GM19395 (cell line): ENCODE measurements around the gene MARK2.
A peak's percentile ranks its signal among the peaks of the same experiment; 100 is the strongest.
"Not testable (repeated sequence)": the region's sequence is repeated elsewhere in the genome, so short reads cannot be mapped to it uniquely, and the experiment has no call there.

ENCODE experiments used
- ATAC-seq: cut with Tn5 transposase; IDR thresholded peaks from one replicate; pipeline ENCODE4 v1.9.1; 2021; ENCODE audit warnings: mild to moderate bottlenecking, moderate library complexity; ENCODE audit not compliant: unreplicated experiment

MARK2 gene

DNA sequence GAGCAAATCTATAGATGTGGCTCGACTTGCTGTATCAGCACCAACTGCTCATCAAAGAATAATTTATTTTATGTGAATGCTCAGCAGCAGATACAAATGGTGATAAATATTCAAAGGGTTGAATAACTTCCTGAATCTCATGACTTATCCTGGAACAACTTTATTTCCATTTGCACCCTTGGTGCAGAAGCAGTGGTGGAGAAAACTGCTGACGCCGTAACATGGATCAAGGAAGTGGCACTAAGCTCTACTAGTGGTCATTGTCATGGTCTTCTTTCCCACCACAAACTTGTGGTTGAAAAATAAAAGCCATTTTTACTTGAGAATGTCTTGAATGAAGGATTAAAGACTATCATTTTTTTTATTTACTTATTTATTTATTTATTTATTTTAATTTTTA, 14.6 kb downstream of the MARK2 start:
- no peak for ATAC-seq

- no peak for ATAC-seq
Observed at GRCh38 chr11:63854696-63855095, 15.8 kb downstream of the MARK2 start.

DNA sequence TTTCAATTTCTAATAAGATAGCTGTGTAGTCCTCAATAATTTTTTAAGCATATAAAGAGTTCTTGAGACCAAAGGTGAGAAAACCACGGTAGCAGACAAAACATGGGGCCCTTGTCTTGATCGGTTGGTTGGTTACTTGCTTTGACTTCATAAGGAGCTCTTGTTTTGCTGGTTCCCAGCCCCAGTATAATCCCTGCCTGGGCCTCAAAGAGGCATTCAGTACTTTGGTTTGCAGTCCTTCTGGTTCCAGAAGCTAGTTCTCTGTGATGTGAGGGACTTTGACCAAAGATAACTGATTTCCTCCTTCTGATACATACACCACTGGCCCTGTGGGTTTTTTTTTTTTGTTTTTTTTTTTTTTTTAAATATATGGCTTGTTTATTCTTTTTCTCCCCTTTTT, 17.1 kb downstream of the MARK2 start:
- ATAC-seq, result no peak

DNA sequence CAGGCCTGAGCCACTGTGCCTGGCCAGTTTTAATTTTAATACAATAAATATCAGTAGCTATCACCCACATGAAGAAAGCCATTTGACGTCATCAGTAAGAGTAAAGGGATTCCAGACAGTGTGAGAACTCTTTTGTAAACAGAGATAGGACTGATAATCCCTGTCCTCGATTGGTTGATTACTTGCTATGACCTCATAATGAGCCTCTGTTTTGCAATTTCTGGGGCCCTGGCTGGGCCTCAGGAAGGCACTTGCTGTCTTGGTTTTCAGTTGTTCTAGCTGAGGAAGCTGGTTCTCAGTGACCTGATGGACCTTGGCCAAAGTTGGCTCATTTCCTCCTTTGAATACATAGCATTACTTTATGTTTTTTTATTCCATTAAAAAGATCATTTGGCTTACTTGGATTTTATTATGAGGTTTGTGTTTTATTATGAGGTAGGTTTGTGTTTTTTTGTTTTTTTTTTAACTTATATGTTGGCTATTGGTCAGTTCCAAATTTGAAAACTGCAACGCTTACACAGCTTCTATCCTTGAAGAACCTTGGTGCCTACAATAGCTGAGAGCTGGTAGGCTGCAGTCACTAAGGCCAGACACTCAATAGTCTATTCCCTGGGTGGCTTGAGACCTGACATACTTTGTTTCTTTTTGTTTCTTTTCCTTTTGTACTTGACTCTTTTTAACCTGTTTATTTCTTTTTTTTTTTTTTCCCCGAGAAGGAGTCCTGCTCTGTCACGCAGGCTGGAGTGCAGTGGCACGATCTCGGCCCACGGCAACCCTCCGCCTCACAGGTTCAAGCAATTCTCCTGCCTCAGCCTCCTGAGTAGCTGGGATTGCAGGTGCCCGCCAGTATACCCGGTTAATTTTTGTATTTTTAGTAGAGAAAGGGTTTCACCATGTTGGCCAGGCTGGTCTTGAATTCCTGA, 20.0 kb downstream of the MARK2 start:
- ATAC-seq, result no peak

DNA sequence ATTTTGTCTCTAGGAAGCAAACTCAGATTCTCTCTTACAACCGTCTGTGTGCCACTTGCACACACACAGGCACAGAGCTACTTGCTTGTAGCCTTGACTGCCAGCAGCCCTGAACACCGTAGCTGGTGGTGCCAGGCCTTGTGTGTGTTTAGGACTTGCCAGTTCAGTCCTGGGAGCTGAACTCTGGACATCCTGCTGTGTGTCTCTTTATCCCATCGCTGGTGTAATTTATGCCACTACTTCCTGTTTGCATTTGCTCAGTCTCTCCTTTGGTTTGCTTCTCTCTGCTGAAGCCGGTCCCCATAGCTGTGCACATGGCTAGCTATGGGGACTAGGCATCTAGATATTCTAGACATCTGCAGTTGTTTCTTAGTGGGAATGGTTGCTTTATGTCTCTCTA, 24.0 kb downstream of the MARK2 start:
- no peak for ATAC-seq

GRCh38 chr11:63863620-63864019, 24.7 kb downstream of the MARK2 start:
- not testable (repeated sequence) for ATAC-seq

- ATAC-seq, result peak; percentile 74
Observed at GRCh38 chr11:63866211-63866610, 27.3 kb downstream of the MARK2 start.

- ATAC-seq, result no peak
Observed at GRCh38 chr11:63867511-63867910, 28.6 kb downstream of the MARK2 start.

GRCh38 chr11:63868399-63869064, 29.6 kb downstream of the MARK2 start:
- ATAC-seq, result no peak

GRCh38 chr11:63869171-63869591, 30.3 kb downstream of the MARK2 start:
- no peak for ATAC-seq

- no peak for ATAC-seq
Observed at GRCh38 chr11:63869683-63870082, 30.8 kb downstream of the MARK2 start.

DNA sequence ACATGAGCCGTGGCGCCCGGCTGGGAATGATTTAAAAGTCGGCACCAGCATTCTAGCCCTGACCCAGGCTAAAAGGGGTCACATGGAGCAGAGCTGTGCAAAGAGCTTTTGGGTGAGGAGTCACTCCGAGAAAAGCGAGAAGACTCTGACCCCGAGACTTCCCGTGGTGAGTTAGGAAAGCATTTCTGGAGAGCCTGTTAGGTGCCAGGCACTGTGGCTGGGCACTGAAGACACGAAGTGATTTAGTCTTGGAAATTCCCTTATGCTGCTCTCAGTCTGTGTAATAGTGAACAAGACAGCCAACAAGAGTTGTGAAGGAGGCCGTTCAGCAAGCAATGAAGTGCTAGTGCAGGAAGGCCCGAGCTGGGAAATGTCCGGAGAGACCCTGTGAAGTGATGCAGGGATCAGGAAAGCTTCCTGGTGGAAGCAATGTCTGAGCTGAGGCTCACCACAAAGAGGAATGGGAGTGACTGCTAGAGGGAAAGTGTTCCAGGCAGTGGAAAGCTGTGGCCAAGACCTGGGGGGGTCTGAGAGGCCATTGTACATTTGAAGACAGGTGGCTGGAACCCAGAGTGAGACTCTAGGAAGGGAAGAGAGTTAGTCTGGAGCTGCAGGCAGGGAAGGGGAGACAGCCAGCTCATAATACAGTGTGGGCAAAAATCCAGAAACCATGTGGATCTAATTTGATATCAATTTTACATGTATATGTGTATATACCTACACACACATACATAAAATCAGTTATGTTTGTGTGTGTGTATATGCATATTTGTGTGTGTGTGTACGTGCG, 31.6 kb downstream of the MARK2 start:
- ATAC-seq, result no peak

- peak; percentile 95 for ATAC-seq
Observed at GRCh38 chr11:63871962-63872799, 33.3 kb downstream of the MARK2 start.

DNA sequence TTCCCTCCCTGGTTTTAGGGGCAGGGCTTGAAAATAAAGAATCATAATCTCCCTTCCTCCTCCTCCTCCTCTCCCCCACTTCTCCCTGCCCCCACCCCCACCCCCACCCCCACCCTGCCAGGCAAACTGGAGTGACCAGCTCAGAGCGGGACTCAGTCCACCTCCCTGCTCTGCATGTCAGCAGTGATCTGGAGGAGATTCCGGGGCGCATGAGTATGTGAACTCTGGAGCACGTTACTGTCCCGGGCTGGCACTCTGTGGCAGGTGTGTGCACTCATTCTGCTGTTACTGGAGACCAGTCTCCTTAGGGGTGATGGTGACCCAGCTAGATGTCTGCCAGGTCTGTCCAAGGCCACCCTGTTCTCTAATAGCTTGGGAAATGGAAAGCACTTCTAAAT, 33.9 kb downstream of the MARK2 start:
- no peak for ATAC-seq

- ATAC-seq, result no peak
Observed at GRCh38 chr11:63873311-63873710, 34.4 kb downstream of the MARK2 start.

- ATAC-seq, result no peak
Observed at GRCh38 chr11:63874511-63874910, 35.6 kb downstream of the MARK2 start.

GRCh38 chr11:63875506-63876065, 36.7 kb downstream of the MARK2 start:
- no peak for ATAC-seq

DNA sequence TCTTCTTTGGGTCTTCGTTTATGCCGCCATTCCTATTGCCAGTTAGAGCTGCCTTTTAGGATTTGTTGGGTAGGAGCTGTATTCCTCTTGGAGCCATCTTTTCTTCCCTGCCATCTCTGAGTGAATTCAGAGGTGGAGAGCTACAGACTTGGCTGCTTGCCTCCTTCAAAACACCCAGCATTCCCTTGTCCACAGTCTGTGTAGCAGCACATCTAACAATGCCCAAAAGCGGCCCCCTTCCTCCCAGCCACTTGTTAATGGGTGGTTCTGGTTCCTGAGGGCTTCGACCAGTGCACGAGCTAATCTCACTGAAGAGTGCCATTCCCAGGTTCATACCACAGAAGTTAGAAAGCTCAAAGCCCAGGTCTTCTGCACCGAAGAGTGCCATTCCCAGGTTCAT, 37.7 kb downstream of the MARK2 start:
- no peak for ATAC-seq

- ATAC-seq, result no peak
Observed at GRCh38 chr11:63877658-63878241, 38.8 kb downstream of the MARK2 start.
